Progenitor cell of endocrine pancreas (in vitro differentiated cells): ENCODE measurements around the gene ARHGEF28. TPM values are rescaled to one million over a fixed set of nuclear protein-coding genes. Genes with fewer than 3 reads are reported as not detected.

Experiments used
- DNase-seq: peaks from one replicate; pipeline ENCODE4 v3.0.0; 2021; ENCODE audit warnings: low spot score; ENCODE audit not compliant: unreplicated experiment
- H3K27ac Mint-ChIP-seq: 2 replicates; pipeline ENCODE4 v1.8.0; 2021; ENCODE audit warnings: mild to moderate bottlenecking, moderate library complexity, mixed read lengths
- H3K27me3 Mint-ChIP-seq: 2 replicates; pipeline ENCODE4 v1.8.0; 2021; ENCODE audit warnings: mixed read lengths
- H3K36me3 Mint-ChIP-seq: 2 replicates; pipeline ENCODE4 v1.8.0; 2022; ENCODE audit warnings: mixed read lengths; ENCODE audit not compliant: insufficient read depth
- H3K4me1 Mint-ChIP-seq: 2 replicates; pipeline ENCODE4 v1.8.0; 2021; ENCODE audit warnings: low read depth, mixed read lengths
- H3K4me3 Mint-ChIP-seq: 2 replicates; pipeline ENCODE4 v1.8.0; 2021; ENCODE audit warnings: low read depth, mild to moderate bottlenecking, moderate library complexity, mixed read lengths
- H3K9me3 Mint-ChIP-seq: 2 replicates; pipeline ENCODE4 v1.8.0; 2021; ENCODE audit warnings: low read depth, mixed read lengths
- total RNA-seq: library from RNA; stranded (reverse); gene quantifications from 2 replicates; pipeline ENCODE4 v1.2.1, GENCODE V29; 2021
- TF ChIP-seq, protein P1 (sequence below): fragments of 200-600 bp; sonication (generic); IDR thresholded peaks from one replicate; pipeline ENCODE4 v1.5.0; 2021; ENCODE audit warnings: antibody characterized with exemption, mild to moderate bottlenecking; ENCODE audit not compliant: unreplicated experiment

The ARHGEF28 gene
- total RNA-seq, 1 donor from 2014 or later: 15.0 TPM

- TF ChIP-seq, protein P1, sequence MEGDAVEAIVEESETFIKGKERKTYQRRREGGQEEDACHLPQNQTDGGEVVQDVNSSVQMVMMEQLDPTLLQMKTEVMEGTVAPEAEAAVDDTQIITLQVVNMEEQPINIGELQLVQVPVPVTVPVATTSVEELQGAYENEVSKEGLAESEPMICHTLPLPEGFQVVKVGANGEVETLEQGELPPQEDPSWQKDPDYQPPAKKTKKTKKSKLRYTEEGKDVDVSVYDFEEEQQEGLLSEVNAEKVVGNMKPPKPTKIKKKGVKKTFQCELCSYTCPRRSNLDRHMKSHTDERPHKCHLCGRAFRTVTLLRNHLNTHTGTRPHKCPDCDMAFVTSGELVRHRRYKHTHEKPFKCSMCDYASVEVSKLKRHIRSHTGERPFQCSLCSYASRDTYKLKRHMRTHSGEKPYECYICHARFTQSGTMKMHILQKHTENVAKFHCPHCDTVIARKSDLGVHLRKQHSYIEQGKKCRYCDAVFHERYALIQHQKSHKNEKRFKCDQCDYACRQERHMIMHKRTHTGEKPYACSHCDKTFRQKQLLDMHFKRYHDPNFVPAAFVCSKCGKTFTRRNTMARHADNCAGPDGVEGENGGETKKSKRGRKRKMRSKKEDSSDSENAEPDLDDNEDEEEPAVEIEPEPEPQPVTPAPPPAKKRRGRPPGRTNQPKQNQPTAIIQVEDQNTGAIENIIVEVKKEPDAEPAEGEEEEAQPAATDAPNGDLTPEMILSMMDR: no peak
- no peak for DNase-seq
- peaks cover 7% of the 10 kb centered on the region for H3K36me3 Mint-ChIP-seq
- peaks cover 11% of the 10 kb centered on the region for H3K9me3 Mint-ChIP-seq
- H3K4me3 Mint-ChIP-seq: no peak overlapping the region
- no peak overlapping the region for H3K27ac Mint-ChIP-seq
- H3K27me3 Mint-ChIP-seq: no peaks in the 10 kb centered on the region
- H3K4me1 Mint-ChIP-seq: no peaks in the 10 kb centered on the region
Observed at GRCh38 chr5:73838901-73839300, 212.9 kb downstream of the ARHGEF28 start.

DNA sequence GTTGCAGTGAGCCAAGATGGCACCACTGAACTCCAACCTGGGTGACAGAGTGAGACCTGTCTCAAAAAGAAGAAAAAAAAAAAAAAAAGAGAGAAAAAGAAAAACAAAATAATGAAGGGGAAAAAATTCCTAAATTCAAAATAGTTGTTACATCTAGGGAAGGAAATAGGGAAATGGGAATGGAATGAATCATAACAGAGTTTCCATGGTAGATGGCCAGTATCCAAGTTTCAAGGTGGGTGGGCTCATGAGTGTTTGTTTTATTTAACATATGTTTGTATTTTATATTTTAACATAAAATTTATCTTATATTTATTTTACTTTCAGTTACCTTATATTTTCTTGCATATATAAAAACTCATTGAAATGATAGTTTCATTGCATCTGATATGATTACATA lies 215.6 kb downstream of the ARHGEF28 start:
- Mint-ChIP-seq H3K27me3 (no peaks in the 10 kb centered on the region), H3K4me3 (no peak overlapping the region), H3K36me3 (peaks cover under 1% of the 10 kb centered on the region), H3K4me1 (no peaks in the 10 kb centered on the region), H3K27ac (no peak overlapping the region), H3K9me3 (peaks cover 6% of the 10 kb centered on the region)
- TF ChIP-seq, protein P1: no peak
- DNase-seq: no peak

- H3K27me3 Mint-ChIP-seq: no peaks in the 10 kb centered on the region
- no peaks in the 10 kb centered on the region for H3K36me3 Mint-ChIP-seq
- H3K4me1 Mint-ChIP-seq: no peaks in the 10 kb centered on the region
- DNase-seq: no peak
- H3K4me3 Mint-ChIP-seq: no peak overlapping the region
- TF ChIP-seq, protein P1: no peak
- no peaks in the 10 kb centered on the region for H3K9me3 Mint-ChIP-seq
- H3K27ac Mint-ChIP-seq: no peak overlapping the region
Observed at GRCh38 chr5:73844165-73844564, 218.2 kb downstream of the ARHGEF28 start.

DNA sequence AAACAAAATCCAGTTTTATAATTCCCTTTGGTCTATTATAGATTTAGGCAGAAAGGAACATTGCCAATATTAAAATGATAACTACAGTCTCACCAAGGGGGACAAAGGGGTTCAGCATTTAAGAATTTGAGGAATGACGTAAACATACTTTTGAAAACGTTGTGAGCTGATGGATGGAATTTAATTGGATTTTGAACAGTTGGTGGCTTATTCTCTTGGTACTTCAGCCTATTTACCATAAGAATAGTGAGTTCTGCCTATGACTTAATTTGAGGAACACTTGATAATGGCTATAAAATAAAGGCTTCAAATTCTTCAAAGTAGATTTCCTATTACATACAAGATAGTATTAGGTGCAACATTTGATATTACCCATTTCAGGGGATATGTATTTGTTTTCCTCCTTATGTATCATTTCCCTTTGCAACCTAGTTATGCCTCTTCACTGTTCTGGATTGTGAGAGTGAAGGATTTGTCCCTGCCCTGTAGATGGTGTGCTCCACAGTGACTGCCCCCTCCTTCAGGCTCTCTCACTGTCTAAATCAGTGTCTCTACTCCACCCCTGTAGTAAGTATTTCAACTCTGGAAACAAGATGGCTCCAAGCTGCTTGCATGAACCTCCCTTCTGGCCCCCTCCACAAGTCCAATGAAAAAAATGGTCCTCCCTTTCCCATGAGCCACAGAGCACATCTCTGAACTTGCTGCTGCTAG lies 225.6 kb downstream of the ARHGEF28 start:
- H3K27ac Mint-ChIP-seq: no peak overlapping the region
- H3K9me3 Mint-ChIP-seq: no peaks in the 10 kb centered on the region
- H3K4me3 Mint-ChIP-seq: no peak overlapping the region

DNA sequence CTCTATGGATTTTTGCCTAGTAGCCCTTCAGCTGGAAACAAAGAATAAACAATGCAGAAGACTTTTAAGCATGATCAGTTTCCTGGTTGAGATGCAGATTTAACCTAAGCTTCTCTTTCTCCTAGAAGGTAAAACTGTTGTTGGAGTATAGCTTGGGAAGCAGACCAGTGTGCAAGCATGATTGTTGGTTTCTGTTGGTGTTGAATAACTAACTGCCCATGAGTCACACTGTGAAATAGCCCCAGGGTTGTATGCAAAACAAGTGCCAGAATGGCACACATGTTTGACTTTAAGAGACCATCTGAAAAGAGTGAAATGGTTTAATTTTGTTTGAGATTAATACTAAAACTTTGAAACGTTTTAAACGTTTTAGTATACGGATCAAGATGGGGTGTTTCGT lies 227.1 kb downstream of the ARHGEF28 start:
- no peak overlapping the region for H3K4me3 Mint-ChIP-seq
- no peak overlapping the region for H3K27ac Mint-ChIP-seq
- H3K4me1 Mint-ChIP-seq: no peaks in the 10 kb centered on the region
- H3K9me3 Mint-ChIP-seq: no peaks in the 10 kb centered on the region
- TF ChIP-seq, protein P1: no peak
- no peaks in the 10 kb centered on the region for H3K27me3 Mint-ChIP-seq
- H3K36me3 Mint-ChIP-seq: peaks cover 8% of the 10 kb centered on the region
- no peak for DNase-seq

More for the DNA sequence above, 225.6 kb downstream of the ARHGEF28 start:
- no peaks in the 10 kb centered on the region for H3K4me1 Mint-ChIP-seq
- TF ChIP-seq, protein P1: no peak
- H3K36me3 Mint-ChIP-seq: peaks cover 8% of the 10 kb centered on the region
- no peaks in the 10 kb centered on the region for H3K27me3 Mint-ChIP-seq
- DNase-seq: no peak
